ENCODE results near the gene RASA1. TPM values are rescaled to one million over a fixed set of nuclear protein-coding genes. Genes with fewer than 3 reads are reported as not detected.

The RASA1 gene
- polyA plus RNA-seq, 3 donors = 48.2 to 55.9 (median 48.5) TPM

DNA sequence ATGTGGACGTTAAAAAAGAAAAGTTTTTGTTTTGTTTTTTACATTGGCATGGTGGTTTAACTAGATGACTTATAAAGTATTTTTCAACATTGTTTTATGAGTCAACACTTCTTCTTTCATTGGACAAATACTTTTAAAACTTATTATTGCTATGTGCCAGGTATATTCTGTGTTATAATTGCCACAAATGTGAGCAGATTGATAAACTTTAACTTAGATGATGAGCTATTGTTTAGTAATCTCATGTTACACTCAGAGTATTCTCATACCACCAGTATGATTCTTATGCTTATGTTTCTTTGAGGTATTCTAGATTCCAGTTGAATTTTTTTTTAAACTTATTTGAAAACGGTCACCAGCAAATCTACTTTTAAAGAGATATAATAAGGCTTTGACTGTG lies 60.3 kb downstream of the RASA1 start:
- DNase-seq (ENCODE audit: extremely low read depth in 1 of 11, low read depth in 9 of 11, low spot score in 4 of 11) = no peak

- DNase-seq (ENCODE audit: extremely low read depth in 1 of 11, low read depth in 9 of 11, low spot score in 4 of 11) = no peak
These were observed 61.4 kb downstream of the RASA1 start for GRCh38 chr5:87329114-87329513.

DNA sequence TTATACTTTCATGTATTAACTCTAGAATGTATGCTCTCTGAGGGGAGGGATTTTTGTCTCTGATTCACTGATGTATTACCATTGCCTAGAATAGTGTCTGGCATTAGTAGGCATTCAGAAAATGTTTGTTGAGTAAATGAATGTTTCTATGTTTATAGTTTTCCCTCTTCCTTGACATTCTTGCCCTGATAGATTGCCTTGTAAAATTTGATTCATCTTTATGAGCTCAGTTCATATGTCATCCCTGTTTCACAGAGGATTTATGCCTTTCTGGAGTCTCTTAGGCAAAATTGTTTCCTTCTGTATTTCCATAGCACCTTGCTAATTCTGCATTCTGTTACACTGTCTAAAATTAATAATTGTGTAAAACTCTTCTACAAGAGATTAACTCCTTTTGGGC lies 72.3 kb downstream of the RASA1 start:
- no peak for DNase-seq (ENCODE audit: extremely low read depth in 1 of 11, low read depth in 9 of 11, low spot score in 4 of 11)

- no peak for DNase-seq (ENCODE audit: extremely low read depth in 1 of 11, low read depth in 9 of 11, low spot score in 4 of 11)
These were observed 73.0 kb downstream of the RASA1 start for GRCh38 chr5:87340716-87341115.

GRCh38 chr5:87347272-87347671 lies 79.6 kb downstream of the RASA1 start:
- DNase-seq (ENCODE audit: extremely low read depth in 1 of 11, low read depth in 9 of 11, low spot score in 4 of 11) = no peak

GRCh38 chr5:87347841-87348240 lies 80.2 kb downstream of the RASA1 start:
- DNase-seq (ENCODE audit: extremely low read depth in 1 of 11, low read depth in 9 of 11, low spot score in 4 of 11) = no peak

DNA sequence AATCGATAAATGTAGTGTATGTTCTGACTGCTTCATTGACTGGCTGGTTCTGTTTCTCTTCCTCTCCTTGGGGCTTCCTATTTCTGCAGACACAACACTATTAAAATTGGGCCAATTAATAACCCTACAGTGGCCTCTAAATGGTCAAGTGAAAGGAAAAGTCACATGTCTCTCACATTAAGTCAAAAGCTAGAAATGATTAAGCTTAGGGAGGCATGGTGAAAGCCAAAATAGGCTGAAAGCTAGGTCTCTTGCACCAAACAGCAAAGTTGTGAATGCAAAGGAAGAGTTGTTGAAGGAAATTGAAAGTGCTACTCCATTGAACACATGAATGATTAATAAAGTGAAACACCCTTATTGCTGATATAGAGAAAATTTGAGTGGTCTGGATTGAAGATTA lies 86.8 kb downstream of the RASA1 start:
- peak in 2 of 11 donors; percentile 7 to 22 for DNase-seq (ENCODE audit: extremely low read depth in 1 of 11, low read depth in 9 of 11, low spot score in 4 of 11)

GRCh38 chr5:87359106-87359505 lies 91.4 kb downstream of the RASA1 start:
- no peak for DNase-seq (ENCODE audit: extremely low read depth in 1 of 11, low read depth in 9 of 11, low spot score in 4 of 11)

GRCh38 chr5:87360132-87360531 lies 92.4 kb downstream of the RASA1 start:
- no peak for DNase-seq (ENCODE audit: extremely low read depth in 1 of 11, low read depth in 9 of 11, low spot score in 4 of 11)

DNA sequence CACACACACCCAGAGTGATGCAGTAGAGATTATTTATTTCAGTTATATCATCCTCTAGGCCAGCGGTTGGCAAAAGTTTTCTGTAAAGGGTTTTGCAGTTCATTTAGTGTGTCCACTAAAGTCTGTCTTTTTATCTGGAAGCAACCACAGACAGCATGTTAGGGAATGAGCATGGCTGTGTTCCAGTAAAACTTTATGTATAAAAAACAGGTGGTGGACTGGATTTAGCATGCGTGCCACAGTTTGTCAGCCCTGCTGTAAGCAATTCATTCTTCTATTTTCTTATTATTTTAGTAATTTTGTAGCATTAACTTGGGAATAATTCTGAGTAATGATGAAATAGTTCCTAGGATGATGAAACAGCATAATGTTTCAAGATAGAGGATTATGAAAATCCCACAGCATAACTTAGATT lies 93.4 kb downstream of the RASA1 start:
- no peak for DNase-seq (ENCODE audit: extremely low read depth in 1 of 11, low read depth in 9 of 11, low spot score in 4 of 11)

- DNase-seq (ENCODE audit: extremely low read depth in 1 of 11, low read depth in 9 of 11, low spot score in 4 of 11) = no peak
These were observed 94.0 kb downstream of the RASA1 start for GRCh38 chr5:87361536-87362213.

- no peak for DNase-seq (ENCODE audit: extremely low read depth in 1 of 11, low read depth in 9 of 11, low spot score in 4 of 11)
These were observed 99.6 kb downstream of the RASA1 start for GRCh38 chr5:87367243-87367642.

DNA sequence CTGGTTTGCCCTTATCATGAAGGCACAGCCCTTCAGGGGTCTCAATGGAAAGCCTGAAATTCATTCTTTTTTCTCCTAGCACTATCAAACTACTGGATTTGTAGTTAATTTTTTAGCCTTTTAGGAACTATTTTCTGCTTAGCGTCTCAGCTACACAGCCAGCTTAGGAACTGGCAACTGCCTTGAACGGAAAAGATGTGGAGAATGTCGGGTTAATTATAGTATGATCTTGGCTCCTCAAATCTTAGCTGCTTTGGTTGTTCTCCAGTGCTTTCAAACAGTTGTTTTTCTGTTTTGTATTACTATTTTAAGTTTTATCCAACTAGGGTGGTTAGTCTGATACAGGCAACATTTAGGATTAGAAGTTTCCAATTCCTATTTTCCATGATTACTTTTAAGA lies 100.9 kb downstream of the RASA1 start:
- no peak for DNase-seq (ENCODE audit: extremely low read depth in 1 of 11, low read depth in 9 of 11, low spot score in 4 of 11)

GRCh38 chr5:87369431-87369830 lies 101.7 kb downstream of the RASA1 start:
- DNase-seq (ENCODE audit: extremely low read depth in 1 of 11, low read depth in 9 of 11, low spot score in 4 of 11) = no peak

DNA sequence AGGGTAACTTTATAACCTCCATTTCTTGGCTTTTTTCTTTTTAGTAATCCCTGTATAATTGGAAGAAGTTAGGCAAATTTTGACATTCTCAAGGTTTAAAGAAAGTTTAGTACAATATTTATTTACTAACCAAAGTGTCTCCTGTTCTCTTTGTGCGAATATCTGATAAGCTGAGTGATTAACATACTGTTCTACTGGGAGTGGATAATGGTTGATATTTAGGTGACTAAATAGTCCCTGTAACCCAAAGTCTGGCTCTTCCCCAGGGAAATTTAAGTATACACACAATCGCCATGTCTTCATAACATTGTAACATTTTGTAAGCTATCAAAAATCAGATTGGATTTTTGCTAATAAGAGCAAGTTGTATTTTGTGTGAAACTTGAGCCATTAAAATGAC lies 105.0 kb downstream of the RASA1 start:
- no peak for DNase-seq (ENCODE audit: extremely low read depth in 1 of 11, low read depth in 9 of 11, low spot score in 4 of 11)

GRCh38 chr5:87382224-87382623 lies 114.5 kb downstream of the RASA1 start:
- DNase-seq (ENCODE audit: extremely low read depth in 1 of 11, low read depth in 9 of 11, low spot score in 4 of 11) = no peak

- no peak for DNase-seq (ENCODE audit: extremely low read depth in 1 of 11, low read depth in 9 of 11, low spot score in 4 of 11)
These were observed 115.5 kb downstream of the RASA1 start for GRCh38 chr5:87383216-87383615.

DNA sequence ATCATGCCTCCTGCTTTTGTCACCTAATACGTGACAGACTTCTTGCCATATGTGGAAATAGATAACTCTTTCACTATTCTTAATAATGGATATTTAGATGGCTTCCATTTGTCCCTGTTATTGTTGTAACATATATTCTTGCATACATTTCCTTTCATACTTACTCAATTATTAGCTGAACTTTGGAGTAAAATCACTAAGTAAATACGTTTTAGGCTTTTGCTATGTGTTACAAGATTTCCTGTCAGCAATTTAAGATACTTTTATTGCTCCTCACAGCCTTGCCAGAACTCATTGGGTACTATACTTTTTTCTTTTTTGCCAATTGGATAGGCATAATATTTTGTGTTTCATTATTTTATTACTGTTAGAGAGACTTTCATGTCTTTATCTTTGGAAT lies 118.1 kb downstream of the RASA1 start:
- no peak for DNase-seq (ENCODE audit: extremely low read depth in 1 of 11, low read depth in 9 of 11, low spot score in 4 of 11)

DNA sequence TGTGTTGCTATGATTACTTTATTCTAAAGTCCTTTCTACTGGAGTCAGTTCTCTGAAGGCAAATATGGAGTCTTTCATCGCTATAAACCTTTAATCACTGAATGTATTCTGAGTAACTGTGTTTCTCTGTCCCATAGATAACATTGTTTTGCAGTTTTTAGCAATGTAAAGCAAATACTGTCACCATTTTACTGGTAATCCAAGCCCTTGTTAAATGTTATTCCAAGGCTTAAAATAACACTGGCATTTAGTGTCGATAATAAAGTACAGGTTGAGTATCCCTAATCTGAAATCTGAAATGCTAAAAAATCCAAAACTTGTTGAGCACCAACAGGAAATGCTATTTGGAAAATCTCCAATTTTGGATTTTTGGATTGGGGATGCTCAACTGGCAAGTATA lies 120.4 kb downstream of the RASA1 start:
- no peak for DNase-seq (ENCODE audit: extremely low read depth in 1 of 11, low read depth in 9 of 11, low spot score in 4 of 11)

DNA sequence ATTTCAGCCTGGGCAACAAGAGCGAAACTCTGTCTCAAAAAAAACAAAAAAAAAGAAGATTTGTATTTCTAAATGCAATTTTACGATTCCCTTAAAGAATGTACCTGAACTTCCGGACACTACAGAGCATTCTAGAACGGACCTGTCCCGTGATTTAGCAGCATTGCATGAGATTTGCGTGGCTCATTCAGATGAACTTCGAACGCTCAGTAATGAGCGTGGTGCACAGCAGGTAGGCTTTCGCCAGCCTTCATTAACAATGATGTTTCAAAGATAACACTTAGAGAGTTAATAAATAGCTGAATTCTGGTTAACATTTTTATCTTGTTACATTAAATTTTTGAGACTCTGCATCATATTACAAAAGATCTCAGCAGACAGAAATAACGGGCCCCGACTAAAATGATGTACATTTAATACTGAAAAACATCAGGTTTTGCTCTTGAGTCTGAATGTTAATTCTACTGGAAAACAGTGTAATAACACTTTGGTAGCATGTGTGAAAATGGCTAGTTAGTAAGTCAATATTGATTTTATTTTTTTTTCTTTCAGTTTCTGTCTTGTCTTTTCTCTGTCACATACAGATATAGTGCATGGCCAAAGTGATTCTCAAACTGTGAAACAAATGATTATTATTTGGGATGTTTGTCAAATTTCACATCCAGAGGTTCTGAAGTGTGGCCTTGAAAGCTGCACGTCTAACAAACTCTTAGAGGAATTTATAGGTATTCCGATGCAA lies 121.8 kb downstream of the RASA1 start:
- DNase-seq (ENCODE audit: extremely low read depth in 1 of 11, low read depth in 9 of 11, low spot score in 4 of 11) = no peak

DNA sequence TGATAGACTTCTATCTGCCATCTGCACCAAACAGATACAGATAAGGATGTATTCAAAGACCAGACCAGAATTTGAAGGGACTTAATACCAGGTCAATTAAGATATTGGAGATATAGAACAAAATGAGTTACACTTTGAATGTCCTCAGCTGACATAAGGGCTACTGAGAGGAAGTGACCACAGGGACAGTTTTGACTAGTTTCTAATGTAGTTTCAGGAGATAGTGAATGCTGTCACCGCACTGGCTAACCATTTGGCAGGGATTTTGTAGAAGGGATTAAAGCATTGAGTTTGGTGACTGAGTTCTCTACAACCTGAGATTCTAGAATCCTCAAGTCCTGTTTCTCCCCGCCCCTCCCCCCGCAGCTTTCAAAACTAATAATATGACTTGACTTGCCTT lies 122.4 kb downstream of the RASA1 start:
- DNase-seq (ENCODE audit: extremely low read depth in 1 of 11, low read depth in 9 of 11, low spot score in 4 of 11) = no peak

Measured in renal cortex interstitium (tissue), 11 donors.